Right renal pelvis (tissue), 4 donors: Measurements from ENCODE around the gene NEUROD2. TPM values are rescaled to one million over a fixed set of nuclear protein-coding genes. Genes with fewer than 3 reads are reported as not detected.

ENCODE experiments used
- DNase-seq, 4 donors: peaks; one replicate each; pipeline ENCODE4 v3.0.0-alpha.2; 2013; ENCODE audit warnings: low read depth in 4 of 4, low spot score in 3 of 4, missing footprints in 1 of 4
- polyA plus RNA-seq, 4 donors: library from polyadenylated mRNA; unstranded; fragments of 120-200 nt; gene quantifications; one replicate each; pipeline ENCODE4 v1.2.1, GENCODE V29; 2013; ENCODE audit not compliant: insufficient read length in 4 of 4

Gene NEUROD2
- polyA plus RNA-seq = under 1 TPM in 3 of 4 donors, not detected in 1; 0.04 to 0.06 (median 0.04) TPM

GRCh38 chr17:39607851-39608130 is at the start of gene NEUROD2:
NEUROD2 (minus strand) TSS chr17:39607920; CDS start chr17:39606599, 1,321 bp downstream.
- no peak for DNase-seq

- no peak for DNase-seq
Observed at GRCh38 chr17:39655105-39655504, 47.4 kb upstream of the NEUROD2 start.

GRCh38 chr17:39653662-39654331 is 46.1 kb upstream of the NEUROD2 start:
- no peak for DNase-seq

GRCh38 chr17:39653316-39653661 is 45.6 kb upstream of the NEUROD2 start:
- DNase-seq = no peak

GRCh38 chr17:39652587-39653315 is 45.0 kb upstream of the NEUROD2 start:
- no peak for DNase-seq

GRCh38 chr17:39651923-39652586 is 44.3 kb upstream of the NEUROD2 start:
- no peak for DNase-seq

- no peak for DNase-seq
Observed at GRCh38 chr17:39650121-39650579, 42.4 kb upstream of the NEUROD2 start.

GRCh38 chr17:39648616-39649366 is 41.1 kb upstream of the NEUROD2 start:
- no peak for DNase-seq

GRCh38 chr17:39647256-39647655 is 39.5 kb upstream of the NEUROD2 start:
- DNase-seq = no peak

- no peak for DNase-seq
Observed at GRCh38 chr17:39643271-39643670, 35.6 kb upstream of the NEUROD2 start.

- DNase-seq = no peak
Observed at GRCh38 chr17:39642291-39643074, 34.8 kb upstream of the NEUROD2 start.

- DNase-seq = no peak
Observed at GRCh38 chr17:39641883-39642282, 34.2 kb upstream of the NEUROD2 start.

GRCh38 chr17:39641097-39641496 is 33.4 kb upstream of the NEUROD2 start:
- no peak for DNase-seq

- no peak for DNase-seq
Observed at GRCh38 chr17:39640591-39641031, 32.9 kb upstream of the NEUROD2 start.

- no peak for DNase-seq
Observed at GRCh38 chr17:39639566-39640458, 32.1 kb upstream of the NEUROD2 start.

- DNase-seq = no peak
Observed at GRCh38 chr17:39639043-39639442, 31.3 kb upstream of the NEUROD2 start.

- DNase-seq = no peak
Observed at GRCh38 chr17:39638317-39638716, 30.6 kb upstream of the NEUROD2 start.

- DNase-seq = peak; percentile 79 to 83 (median 80)
Observed at GRCh38 chr17:39636927-39637736, 29.4 kb upstream of the NEUROD2 start, which contains the start of gene STARD3. STARD3 (plus strand) TSS chr17:39637144; CDS start chr17:39653532, 16,388 bp downstream.
